GM19452 (cell line): ENCODE measurements around the gene AFMID.
"Not testable (repeated sequence)": the region's sequence is repeated elsewhere in the genome, so short reads cannot be mapped to it uniquely, and the experiment has no call there.

Experiments
- ATAC-seq: cut with Tn5 transposase; IDR thresholded peaks from one replicate; pipeline ENCODE4 v1.9.1; 2021; ENCODE audit not compliant: unreplicated experiment

The AFMID gene

DNA sequence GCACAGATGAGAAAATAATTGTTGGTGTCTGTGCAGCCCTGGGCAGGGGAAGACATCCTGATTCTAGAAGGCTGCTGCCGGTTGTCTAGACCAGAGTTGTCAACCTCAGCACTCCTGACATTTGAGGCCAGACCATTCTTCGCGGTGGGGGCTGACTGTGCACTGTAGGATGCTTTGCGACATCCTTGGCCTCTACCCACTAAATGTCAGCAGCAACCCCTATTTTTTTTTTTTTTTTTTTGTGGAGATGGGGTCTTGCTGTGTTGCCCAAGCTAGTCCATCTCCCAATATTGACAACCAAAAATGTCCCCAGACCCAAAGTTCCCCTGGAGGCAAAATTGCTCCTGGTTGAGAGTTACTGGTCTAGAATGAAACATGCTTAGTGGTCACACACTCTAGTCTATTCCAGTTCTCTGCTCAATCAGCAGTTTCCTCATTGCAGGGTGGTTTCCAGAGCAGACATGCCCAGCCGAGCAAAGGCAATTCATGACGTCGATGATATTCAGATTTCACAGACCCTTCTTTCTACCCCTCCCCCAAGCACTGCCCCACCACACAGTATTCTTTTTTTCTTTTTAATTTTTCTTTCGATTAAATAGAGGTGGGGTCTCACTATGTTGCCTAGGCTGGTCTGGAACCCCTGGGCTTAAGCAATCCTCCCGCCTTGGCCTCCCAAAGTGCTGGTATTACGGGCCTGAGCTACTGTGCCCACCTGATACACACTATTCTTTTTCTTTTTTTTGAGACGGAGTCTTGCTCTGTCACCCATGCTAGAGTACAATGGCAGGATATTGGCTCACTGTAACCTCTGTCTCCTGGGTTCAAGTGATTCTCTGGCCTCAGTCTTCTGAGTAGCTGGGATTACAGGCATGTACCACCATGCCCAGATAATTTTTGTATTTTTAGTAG is 32.0 kb upstream of the AFMID start:
- ATAC-seq = peak; percentile 53

DNA sequence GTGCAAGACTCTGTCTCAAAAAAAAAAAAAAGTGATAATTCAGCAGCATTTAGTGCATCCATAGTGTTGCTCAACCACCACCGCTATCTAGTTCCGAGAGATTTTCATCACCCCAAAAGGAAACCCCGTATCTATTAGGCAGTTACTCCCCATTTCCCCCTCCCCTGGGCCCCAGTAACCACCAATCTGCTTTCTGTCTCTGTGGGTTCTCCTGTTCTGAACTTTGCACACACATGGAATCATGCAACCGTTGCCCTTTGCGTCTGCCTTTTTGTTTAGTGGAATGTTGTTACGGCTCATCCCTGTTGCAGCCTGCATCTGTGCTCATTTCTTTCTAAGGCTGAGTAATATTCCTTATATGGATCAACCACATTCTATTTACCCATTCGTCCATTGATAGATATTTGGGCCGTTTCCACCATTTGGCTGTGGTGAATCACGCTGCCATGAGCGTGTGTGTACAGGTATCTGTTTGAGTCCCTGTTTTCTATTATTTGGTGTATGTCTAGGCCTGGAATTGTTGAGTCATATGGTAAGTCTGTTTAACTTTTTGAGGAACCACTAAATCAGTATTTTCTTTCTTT is 27.5 kb upstream of the AFMID start:
- no peak for ATAC-seq

DNA sequence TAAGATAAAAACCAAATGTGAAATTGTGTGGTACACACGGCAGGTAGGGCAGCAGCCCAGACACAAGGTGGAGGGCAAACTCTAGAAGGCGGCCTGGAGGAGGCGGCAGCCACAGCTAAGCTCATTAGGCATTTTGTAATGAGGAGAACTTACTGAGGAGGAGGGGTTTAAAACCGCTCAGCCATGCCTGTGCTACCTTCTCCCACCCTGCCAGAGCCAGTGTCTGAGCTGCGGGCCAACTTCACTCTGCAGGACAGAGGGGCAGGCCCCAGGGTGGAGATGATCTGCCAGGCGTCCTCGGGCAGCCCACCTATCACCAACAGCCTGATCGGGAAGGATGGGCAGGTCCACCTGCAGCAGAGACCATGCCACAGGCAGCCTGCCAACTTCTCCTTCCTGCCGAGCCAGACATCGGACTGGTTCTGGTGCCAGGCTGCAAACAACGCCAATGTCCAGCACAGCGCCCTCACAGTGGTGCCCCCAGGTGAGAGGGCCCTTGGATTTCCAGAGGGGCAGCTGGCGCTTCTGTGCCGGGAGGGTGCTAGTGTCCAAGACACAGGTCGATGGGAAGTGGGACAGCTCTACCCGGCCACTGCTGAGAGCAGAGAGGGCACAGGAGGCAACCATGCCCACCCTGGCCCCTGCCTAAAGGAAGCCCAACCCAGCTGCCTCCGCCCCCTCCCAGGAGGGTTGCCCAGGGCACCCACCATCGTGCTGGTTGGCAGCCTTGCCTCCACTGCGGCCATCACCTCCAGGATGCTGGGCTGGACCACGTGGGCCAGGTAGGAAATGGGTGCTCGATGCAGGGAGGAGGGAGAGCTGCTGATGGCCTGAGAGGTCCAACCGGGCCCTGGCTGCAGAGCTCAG is 23.0 kb upstream of the AFMID start:
- ATAC-seq = no peak

DNA sequence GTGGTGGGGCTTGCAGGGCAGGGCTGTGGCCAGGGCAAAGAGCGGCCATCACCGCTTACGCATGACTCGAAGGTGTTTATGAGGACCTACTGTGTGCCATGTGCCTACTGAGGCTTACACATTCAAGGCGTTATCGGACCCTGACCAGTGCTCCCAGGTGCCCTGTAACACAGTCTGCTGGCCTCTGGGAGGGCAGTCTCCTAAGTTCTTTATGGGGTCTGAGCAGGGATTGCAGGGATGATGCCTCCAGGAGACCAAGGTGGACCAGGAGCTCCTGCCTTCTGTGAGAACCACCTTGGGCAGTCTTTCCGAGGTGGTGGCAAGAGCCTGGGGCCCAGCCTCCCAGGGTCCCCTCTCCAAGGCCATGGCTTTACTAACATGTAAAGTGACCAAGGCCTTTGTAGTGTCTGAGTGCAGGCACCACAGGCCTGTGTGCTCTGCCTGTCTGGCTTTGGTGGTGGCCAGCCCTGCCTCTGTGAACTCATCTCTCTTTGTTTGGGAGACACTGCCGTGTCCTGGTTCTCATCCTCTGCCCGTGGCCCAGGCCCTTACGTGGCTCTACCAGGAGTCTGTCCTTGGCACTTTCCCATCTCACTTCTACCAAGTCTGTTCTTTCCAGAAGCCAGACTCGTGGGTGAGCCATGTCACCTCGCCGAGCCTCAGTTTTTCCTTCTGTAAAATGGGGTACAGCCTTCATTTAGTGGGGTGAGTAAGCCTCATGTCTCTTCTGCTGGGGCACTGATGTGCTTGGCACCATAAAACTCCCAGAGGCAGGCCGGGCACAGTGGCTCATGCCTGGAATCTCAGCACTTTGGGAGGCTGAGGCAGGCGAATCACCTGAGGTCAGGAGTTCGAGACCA is 22.2 kb upstream of the AFMID start:
- no peak for ATAC-seq

DNA sequence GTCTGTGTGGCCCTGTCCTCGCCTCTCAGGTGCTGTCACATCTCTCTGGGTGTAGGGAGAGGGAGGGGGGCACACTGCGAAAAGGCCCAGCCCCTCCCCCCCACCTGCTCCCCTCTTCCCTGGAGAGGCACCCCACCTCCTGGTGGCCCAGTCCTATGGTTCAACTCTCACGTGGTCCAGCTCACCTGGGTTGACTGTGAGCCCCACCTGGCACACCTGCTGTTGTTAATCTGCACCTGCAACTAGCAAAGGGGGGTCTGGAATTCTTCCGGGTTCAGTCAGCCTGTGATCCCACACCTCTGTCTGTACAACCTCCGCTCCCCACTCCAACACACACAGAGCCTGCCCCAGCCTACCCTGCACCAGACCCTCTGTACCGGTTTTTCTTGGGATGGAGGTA is 20.7 kb upstream of the AFMID start:
- ATAC-seq = no peak

DNA sequence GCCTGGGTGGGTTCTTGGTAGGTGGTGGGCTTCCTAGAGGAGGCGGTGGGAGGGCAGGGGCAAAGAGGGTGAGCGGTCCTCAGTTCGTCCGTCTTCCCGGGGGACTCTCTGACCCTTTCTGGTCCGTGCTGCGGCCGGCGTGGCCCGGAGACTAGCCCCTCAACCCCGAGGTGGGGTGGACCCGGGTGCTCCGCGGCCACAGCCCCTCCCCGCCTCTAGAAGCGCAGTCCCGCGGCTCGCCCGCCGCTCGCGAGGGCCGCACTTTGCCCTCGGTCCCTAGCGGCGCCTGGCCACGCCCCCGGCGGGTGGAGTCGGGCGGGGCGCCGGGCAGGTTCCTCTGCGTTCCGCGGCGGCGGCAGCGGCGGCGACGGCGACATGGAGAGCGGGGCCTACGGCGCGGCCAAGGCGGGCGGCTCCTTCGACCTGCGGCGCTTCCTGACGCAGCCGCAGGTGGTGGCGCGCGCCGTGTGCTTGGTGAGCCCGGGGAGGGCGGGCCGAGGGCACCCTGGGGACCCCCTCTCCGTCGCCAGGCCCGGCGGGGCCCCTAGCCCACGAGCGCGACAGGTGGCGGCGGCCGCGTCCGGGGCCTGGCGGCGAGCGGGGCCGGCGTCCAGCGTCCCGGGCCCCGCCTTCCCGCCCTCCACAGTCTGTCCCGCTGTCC is 18.8 kb upstream of the AFMID start, which contains the start of gene SYNGR2:
SYNGR2 (plus strand) TSS at position 340 of the 661 bp plus-strand sequence; CDS start at position 376, 36 bp downstream.
- peak; percentile 55 for ATAC-seq

DNA sequence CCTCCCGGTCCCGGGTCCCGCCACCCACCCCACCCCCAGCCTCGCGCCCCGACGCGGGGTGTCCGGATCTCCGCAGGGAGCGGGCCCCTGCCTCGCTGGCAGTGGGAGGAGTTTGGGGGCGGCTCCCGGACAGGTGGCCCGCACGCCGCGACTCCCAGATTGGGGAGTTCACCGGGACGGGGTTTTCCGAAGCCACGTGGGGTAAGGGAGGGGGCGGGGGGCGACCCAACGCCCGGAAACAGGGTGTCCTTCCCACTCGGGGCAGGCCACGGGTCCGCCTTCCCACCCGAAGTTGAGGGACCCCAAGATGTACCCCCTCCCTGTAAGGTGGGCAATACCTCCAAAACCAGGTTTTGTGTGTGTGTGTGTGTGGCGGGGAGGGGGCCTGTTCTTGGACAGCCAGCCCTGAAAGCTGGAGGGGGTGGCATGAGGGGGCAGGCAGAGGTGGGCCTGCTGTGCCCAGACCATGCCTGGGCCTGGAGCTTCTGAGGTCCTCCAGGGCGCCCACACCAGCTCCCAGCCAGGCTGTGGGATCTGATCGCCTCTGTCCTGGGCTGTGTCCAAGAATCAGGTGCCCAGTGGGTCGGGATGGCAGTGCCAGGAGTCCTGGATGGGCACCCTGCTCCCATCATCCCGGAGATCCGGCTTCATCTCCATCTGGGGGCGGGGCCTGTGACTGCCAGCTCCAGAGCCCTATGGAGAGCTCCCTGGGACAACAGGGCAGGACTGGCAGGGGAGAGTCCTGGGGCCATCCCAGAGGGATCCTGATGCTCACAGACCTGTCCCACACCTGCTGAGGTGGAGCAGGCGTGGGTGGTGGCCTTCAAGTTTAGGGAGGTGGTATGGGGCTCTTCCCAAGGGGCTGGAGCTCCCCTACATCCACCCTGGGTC is 18.0 kb upstream of the AFMID start:
- peak; percentile 9 for ATAC-seq

DNA sequence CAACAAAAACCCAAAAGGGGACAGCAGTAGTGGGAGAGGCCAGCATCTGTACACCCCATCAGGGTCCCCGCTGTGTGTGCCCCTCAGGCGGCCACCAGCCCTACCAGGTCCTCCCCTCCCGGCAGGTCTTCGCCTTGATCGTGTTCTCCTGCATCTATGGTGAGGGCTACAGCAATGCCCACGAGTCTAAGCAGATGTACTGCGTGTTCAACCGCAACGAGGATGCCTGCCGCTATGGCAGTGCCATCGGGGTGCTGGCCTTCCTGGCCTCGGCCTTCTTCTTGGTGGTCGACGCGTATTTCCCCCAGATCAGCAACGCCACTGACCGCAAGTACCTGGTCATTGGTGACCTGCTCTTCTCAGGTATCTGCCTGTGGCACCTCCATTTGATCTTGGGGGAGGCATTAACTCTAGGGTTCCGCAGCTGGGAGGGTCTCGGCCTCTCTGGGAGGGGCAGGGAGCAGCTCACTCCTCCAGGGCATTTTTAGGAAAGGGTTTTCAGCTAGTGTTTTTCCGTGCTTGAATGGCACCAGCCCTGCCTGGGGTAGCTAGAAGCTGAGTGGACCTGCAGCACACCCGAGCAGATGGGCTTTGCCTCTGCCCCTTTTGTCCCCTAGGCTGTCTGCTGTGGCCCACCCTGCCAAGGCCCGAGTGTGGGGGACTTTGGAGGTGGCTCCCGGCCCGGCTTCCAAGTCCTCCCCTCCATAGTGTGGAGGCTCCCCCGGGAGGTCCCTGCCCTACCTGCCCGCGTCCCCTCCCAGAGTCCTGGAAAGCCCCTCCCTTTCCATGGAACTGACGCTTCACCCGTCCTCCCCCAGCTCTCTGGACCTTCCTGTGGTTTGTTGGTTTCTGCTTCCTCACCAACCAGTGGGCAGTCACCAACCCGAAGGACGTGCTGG is 16.2 kb upstream of the AFMID start:
- no peak for ATAC-seq

DNA sequence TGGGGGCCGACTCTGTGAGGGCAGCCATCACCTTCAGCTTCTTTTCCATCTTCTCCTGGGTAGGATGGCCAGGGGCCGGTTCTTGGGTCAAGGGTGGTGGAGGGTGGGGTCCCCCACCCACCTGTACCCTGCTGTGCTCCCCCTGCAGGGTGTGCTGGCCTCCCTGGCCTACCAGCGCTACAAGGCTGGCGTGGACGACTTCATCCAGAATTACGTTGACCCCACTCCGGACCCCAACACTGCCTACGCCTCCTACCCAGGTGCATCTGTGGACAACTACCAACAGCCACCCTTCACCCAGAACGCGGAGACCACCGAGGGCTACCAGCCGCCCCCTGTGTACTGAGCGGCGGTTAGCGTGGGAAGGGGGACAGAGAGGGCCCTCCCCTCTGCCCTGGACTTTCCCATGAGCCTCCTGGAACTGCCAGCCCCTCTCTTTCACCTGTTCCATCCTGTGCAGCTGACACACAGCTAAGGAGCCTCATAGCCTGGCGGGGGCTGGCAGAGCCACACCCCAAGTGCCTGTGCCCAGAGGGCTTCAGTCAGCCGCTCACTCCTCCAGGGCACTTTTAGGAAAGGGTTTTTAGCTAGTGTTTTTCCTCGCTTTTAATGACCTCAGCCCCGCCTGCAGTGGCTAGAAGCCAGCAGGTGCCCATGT is 15.4 kb upstream of the AFMID start:
- ATAC-seq = not testable (repeated sequence)

DNA sequence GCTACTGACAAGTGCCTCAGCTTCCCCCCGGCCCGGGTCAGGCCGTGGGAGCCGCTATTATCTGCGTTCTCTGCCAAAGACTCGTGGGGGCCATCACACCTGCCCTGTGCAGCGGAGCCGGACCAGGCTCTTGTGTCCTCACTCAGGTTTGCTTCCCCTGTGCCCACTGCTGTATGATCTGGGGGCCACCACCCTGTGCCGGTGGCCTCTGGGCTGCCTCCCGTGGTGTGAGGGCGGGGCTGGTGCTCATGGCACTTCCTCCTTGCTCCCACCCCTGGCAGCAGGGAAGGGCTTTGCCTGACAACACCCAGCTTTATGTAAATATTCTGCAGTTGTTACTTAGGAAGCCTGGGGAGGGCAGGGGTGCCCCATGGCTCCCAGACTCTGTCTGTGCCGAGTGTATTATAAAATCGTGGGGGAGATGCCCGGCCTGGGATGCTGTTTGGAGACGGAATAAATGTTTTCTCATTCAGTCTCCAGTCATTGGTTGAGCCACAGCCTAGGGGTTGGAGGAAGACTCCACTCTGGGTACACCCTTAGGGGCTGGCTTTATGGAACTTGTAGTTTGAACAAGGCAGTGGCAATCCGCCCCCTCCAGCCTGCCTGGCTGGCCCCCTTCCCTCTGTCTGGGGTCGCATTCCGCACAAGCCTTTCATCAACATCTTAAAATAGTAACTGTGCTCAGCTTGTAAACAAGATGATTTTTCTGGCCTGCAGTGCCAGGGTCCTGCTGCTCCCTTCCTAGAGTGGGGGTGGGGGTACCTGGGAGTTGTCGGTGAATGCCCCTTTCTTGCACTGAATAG is 14.7 kb upstream of the AFMID start:
- no peak for ATAC-seq

DNA sequence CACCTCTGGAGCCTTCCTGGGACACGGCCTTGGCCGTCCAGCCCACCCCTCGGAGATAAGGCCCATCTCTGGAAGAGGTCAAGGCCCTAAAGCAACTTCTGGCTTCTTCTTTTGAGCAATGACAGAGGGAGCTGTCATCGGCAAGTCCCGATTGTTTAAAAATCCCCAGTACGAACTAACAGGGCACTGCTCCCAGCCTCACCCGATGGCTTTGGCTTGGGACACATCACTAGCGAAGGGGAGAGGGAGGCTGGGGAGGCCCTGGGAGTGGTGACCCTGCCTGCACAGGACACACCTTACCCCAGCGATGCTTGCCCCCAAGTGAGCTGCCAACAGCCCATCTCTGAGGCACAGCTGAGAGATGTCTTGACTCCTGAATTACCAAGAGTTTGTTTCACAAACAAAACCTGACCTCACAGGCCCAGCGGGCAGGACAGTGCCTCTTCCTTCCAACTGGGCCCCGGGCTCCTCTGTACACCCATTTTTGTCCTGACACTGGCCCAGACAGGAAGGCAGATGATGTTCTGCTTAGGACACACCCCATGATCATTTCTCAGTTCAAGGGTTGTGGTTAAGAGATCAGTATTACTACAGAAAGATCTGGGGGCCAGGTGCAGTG is 14.0 kb upstream of the AFMID start:
- ATAC-seq = peak; percentile 40

DNA sequence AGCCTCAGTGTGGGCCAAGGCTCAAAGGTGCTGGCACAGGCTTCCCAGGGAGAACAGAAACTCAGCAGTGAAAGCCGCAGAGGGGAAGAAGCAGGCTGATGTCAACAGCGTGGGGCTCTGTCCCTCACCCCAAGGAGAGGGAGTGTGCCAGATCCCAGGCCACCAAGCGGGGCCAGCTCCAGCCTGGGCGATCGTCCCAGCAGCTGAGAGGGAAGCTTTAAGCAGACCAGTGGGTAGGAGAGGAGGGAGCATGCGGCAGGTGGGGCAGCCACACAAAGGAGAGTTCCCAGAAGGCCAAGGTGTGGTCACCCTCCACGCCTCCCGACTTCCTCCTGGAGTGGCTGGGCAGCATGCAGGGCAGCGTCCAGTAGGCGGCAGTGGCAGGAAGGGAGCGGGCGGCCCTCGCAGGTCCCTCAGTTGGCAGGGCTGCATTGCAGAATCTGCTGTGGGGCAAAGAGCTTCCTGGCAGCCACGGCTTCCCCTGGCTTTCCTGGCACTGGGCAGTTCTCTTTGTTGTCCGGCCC is 12.8 kb upstream of the AFMID start:
- no peak for ATAC-seq

DNA sequence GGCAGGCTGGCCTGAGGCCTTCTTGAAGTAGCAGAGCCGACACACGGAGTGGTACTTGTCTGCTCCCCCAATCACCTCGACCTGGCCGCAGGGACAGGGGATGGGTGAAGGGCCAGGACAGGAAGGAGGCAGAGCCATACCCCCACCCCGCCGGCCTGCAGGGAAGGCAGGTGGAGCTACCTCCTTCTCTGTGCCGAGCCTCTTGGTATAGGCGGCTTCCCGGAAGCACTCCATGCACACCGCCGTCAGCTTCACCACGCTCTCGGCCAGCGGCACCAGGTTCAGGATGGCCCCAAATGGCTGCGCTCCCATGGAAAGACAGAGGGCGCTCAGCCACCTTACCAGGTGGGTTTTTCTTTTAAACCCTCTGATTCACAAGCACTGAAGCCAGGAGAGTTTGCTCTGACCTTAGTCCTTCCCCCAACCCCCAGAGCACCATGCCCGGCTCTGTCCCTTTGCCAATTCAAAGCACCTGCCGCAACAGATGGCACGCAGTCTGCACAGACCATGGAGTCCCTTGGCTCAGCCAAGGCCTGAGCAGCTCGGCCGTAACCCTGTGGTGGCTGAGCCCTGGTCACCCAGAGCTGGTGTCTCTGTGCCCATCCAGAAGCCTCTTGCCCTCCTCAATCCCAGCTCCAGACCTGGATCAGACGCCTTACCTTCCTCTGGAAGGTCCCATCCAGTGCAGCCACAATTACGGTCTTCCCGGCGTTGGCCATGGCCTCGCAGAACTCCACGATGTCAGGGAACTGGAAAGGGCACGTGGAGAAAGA is 12.1 kb upstream of the AFMID start:
- no peak for ATAC-seq

DNA sequence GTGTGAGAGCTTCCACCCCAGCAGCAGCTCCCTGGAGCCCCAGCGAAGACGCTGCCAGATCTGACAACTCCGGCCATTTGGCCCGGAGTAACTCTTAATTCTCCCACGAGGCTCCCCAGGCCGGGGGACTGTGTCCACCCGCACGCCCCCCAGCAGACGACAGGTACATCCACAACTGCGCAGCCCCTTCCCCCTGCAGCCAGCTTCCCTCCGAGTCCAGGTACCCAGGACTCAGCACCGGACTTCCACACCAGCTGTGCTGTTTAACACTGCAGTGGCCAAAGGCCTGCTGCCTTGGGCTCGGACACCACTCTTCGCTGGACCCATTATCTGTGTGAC is 11.6 kb upstream of the AFMID start:
- no peak for ATAC-seq

DNA sequence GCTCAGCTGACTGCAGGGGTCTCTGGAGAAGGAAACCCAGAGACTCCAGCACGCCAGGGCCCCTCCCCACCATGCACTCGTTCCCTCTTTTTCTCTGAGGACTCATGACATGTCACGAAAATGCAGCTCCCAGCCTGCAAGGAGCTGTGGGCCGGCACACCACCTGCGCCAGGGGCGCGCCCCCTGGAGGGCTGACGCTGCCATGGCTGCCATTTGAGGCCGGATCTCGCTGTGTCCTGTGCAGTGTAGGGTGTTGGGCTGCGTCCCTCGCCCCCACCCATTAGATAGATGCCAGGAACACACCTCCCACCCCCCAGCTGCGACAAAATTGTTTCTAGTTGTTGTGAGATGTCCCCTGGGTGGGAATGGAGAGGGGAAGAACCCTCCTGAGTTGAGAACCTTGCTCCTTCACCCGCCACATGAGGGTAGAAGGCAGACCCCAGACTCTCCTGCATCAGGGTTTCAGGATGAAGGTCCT is 10.6 kb upstream of the AFMID start:
- no peak for ATAC-seq
